GM19239 (cell line): Measurements from ENCODE around the gene OCSTAMP.

ENCODE experiments used
- DNase-seq: peaks from one replicate; pipeline ENCODE4 v3.0.0; 2011; ENCODE audit warnings: low spot score; ENCODE audit not compliant: insufficient read length
- FAIRE-seq: peaks from 2 replicates; lab custom pipeline; 2011; peaks lifted over from hg19 to GRCh38; lab: Jason Lieb, UNC

OCSTAMP gene

DNA sequence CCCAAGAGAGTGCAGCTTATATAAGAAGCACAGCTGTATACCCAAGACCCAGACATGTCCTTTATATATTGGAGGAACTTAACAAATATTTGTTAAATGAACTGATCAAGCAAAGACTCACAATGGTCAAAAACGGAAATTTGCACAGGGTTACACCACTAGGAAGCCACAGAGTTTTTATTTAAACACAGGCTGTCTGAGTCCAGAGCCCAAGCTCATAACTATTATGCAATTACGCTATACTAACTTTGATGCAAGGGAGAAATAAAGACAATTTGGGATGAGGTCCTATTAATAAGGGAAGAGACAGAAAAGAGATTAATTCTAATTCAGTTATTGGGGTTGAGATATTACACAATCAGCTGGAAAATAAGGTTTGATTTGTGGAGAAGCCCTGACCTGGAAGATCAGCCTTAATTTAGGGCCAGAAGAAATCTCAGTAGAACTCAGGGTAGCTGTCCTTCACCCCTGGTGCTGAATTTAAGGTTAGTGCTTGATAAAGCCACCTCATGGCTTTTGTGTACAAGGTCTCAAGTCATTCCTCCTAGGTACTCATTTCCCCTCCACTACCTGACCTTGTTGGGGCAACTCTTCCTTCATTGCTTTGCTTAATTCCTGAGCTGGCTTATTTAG is 26.6 kb downstream of the OCSTAMP start:
- FAIRE-seq = no peak
- no peak for DNase-seq

DNA sequence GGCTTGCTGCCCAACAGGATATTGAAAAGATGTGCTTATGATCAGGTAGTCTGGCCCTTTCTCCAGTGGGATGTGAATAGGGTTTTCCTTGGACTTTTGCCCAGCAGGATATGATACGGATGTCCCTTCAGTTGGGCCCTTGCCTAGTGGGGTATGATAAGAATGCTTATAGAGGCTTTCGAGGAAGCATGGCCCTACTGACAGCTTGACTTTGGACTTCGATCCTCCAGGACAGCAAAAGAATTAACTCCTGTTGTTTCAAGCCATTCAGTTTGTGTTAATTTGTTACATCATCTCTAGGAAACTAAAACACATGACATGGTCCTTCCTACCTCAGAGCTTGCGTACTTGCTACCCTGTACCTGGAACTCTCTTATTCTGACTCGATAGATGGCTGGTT is 27.3 kb downstream of the OCSTAMP start:
- DNase-seq (no peak), FAIRE-seq (no peak)

DNA sequence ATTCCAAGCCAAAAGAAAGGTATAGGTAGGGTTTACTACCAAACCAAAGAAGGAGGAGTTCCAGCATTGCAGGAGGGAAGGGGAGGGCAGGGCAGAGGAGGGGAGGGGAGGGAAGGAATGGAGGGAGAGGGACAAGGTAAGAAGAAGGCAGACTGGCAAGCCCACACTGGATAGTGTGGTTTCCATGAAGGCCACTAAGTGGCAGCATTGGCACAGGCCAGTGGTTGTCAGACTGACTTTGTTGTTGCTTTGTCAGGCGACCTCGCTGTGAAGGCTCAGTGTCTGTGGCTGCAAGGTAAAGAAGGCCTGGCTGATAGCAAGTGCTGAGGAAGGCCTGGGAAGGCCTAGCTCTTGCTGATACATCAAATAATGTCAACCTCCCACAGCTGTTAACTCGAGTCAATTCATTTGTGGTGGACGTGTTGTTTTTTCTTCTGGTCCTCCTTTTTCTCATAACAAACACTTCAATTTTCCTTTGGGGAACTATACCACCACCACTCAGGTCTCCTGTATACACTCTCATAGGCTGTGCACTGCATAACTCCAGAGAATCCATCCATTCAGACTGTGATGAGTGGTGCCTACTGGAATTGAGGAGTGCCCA is 29.4 kb downstream of the OCSTAMP start:
- DNase-seq (peak; percentile 45), FAIRE-seq (peak; percentile 83)

DNA sequence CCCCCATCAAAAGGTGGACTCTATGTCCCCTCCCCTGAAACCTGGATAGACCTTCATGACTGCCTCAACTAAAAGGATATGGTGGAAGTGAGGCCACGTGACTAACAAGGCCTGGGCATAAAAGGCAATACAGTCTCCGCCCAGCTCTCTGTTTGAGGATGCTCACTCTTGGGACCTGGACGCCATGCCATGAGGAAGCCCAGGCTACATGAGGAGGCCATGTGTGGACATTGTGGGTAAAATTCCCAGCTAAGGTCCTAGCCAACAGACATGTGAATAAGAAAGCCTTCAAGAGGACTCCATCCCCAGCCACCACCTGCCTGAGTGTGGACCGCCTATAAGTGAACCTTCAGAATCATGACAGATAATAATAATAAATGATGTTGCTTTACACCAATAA is 29.9 kb downstream of the OCSTAMP start:
- no peak for FAIRE-seq

DNA sequence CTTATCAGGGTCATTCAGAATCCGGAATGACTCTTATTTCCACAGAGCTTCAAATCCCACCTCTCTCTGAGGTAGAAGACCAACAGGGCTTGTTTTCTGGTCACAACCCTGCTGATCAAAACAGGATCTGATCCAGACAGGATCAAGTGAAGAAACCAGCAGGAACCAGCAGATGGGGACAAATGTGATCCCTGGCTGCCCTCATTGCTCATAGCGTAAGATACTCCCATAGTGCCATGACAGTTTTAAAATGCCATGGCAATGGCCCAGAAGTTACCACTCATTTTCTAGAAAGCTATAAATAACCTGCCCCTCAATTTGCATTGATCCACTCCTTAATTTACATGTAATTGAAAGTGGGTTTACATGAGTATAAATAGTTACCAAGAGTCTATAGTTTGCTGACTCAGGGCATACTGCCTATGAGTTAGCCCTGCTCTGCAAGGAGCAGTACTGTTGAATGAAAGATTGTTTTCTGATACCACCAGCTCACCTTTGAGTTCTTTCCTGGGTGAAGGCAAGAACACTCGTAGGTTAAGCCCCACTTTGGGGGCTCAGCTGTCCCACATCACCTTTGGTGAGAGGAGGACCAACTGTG is 30.9 kb downstream of the OCSTAMP start:
- FAIRE-seq = no peak
- no peak for DNase-seq

More for the DNA sequence above, 29.9 kb downstream of the OCSTAMP start:
- no peak for DNase-seq

DNA sequence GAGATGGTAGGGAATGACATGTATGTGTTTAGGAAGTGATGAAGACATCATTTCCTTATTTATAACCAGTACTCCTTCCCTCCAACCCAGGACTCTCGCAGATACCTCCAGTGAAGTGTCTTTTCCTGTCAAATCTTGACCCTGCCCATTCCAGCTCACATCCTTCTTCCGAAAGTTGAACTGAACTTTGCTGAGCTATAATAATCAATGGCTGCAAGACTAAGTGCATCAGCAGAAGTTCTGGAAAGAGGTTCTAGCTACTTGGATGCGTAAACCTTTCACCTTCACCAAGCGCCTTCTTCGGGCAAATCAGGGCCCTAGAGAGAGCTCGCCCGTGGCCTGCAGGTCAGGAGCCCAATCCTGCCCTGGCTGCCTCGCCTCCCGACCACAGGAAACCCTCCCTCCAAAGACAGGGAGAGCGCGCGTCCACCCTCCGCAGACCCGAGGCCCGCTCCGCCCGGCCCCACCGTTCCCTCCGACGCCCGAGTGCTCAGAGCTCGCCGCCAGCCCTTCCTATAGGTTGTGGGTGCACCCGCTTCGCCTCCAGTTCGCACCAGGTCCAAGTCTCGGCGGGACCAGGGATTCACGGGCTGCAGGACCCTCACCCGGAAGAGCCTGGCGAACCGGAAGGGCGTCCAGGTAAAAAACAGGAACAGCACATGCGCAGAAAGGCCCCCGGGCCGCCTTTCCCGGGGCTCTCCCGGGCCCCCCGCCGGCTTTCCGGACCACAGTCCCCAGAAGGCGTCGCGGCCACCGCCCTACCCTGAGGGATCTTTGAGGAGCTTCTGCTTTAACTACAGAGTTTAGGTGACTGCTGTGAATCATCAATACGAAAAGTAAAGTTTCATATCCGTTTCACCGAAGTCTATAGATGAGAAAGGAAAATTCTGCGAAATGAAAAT is 37.3 kb downstream of the OCSTAMP start, which contains the start of gene ZNF334:
Gene ZNF334 (minus strand): TSS at position 617 of the 902 bp plus-strand sequence. CDS start 1,457 bp downstream, outside the sequence.
- FAIRE-seq (peak; percentile 90), DNase-seq (peak; percentile 44)

DNA sequence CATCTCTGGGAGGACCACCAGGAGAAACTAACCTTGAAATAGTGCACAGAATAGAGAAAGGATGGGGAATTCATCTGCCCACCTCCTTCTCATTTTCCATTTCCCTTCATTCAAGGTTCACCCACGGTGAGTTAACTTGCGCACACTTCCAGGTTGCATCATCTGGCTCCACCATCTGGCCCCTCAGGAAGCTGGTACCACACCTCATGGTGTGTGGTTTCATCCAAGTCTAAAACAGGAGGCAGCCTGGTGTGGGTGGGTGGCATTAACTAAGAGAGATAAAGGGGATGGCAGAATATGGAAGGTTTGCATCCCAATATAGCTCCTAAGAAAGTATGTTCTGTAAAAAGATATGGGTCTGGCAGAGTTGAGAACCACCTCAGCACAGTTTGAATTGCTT is 40.9 kb downstream of the OCSTAMP start:
- DNase-seq (no peak), FAIRE-seq (no peak)

DNA sequence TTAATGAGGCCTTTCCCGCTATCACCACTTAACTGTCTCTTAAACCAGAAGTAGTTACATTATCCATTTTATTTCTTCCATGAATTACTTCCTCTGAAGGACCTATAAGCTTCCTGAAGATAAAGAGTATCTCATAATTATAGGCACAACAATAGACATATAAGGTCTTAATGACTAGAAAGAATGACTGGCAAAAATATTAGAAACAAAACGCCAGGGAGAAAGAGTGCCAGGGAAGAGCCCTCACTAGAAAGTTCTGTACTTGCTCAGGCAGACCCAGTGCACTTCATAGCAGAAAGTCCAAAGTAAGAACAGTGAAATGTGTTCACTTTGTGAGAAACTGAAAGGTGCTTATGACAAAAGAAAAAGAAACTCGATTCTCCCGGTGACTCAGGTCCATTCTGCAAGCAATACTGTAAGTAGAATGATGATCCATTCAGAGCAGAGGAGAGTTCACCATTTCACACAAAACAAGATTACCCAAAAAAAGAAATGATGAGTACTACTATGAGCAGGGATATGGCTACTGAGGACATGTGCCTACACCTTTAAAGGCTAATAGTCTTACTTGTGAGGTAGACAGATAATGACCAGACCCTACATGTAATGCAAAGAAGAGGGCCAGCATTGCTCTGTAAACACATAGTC is 42.6 kb downstream of the OCSTAMP start:
- DNase-seq = no peak
- no peak for FAIRE-seq

DNA sequence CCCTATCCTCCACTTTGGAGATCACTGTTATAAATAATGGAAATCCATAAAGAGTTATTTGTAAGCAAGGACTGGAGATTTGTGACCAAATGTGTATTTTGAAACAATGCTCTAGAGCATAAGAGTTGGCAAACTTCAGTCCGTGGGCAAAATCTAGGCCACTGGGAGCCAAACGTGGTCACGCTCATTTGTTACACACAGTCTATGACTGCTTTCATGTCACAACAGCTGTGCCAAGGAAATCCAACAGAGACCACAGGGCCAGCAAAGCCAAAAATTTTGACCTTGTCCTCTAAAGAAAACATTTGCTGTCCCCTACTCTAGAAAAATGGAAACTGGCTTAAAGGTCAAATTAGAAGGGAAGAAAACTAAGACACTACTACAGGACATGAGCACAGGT is 44.9 kb downstream of the OCSTAMP start:
- FAIRE-seq (no peak), DNase-seq (no peak)

DNA sequence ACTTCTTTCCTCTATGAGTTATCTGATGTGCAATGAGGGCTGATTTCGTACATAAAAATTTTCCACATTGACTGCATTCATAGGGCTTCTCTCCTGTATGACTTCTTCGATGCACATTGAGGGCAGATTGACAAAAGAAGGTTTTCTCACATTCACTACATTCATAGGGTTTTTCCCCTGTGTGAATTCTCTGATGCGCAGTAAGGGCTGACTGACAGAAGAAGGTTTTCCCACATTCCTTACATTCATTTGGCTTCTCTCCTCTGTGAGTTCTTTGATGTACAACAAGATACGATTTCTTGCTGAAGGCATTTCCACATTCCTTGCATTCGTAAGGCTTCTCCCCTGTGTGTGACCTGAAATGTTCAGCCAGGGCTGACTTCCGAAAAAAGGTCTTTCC is 48.5 kb downstream of the OCSTAMP start:
- DNase-seq = no peak

DNA sequence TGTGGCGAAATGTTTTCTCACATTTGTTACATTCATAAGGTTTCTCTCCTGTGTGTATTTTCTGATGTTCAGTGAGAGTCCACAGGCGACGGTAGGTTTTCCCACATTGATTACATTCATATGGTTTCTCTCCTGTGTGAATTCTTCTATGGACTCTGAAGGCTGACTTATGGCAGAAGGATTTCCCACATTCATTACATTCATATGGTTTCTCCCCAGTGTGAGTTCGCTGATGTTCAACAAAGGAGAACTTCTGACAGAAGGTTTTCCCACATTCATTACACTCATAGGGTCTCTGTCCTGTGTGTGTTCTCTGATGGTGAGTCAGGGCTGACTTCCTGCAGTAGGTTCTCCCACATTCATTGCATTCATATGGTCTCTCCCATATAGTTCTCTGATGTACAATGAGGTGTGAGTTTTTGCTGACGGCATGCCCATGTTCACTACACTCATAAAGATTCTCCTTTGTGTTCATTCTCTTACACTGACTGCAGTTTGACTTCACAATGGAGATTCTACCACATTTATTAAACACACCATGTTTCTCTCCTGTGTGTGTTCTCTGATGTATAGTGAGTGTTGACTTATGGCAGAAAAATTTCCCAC is 49.0 kb downstream of the OCSTAMP start:
- DNase-seq (no peak), FAIRE-seq (no peak)

More for the DNA sequence above, 48.5 kb downstream of the OCSTAMP start:
- no peak for FAIRE-seq

DNA sequence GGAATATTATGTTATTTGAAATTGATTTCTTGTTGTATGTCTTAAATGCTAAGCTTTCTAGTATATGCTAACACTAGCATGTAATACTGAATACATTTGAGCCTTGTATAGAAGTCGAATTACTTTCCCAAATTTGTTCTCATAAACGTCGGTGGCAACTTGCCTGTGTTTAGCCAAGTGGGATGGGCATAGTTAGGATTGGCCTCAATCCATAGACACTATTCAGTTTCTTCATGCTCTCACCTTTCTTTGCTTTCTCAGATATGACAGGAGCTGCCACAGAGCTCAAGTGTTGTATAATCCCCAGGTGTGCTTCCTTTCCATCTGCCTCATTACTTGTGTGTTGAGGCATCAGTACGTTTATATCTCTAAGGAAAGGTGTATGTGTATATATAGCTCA is 56.4 kb downstream of the OCSTAMP start:
- FAIRE-seq (no peak), DNase-seq (no peak)

DNA sequence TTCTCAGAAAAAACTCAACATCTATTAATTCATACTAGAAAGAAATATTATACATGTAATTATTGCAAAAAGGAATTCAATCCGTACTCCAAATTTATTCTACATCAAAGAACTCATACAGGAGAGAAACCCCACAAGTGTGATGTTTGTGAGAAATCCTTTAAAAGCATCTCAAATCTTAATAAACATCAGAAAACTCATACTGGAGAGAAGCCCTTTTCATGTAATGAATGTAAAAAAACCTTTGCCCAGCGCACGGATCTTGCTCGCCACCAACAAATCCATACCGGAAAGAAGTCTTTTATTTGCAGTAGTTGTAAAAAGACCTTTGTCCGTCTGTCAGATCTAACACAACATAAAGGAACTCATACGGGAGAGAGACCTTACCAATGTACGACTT is 59.1 kb downstream of the OCSTAMP start:
- no peak for FAIRE-seq
- DNase-seq = no peak
